HUES6 (cell line): Measurements from ENCODE around the gene TAF12.
"Not testable (repeated sequence)": the region's sequence is repeated elsewhere in the genome, so short reads cannot be mapped to it uniquely, and the experiment has no call there.

Experiments
- H3K27ac ChIP-seq: 2 replicates; pipeline ENCODE4 v1.7.0; 2013; ENCODE audit warnings: low read depth, mild to moderate bottlenecking, low read length, inconsistent platforms
- H3K27me3 ChIP-seq: 2 replicates; pipeline ENCODE4 v1.6.1; 2013; ENCODE audit warnings: low read length; ENCODE audit not compliant: control insufficient read depth, insufficient read depth
- H3K36me3 ChIP-seq: 2 replicates; pipeline ENCODE4 v1.6.1; 2013; ENCODE audit warnings: low read length; ENCODE audit not compliant: control insufficient read depth, insufficient read depth
- H3K4me1 ChIP-seq: 2 replicates; pipeline ENCODE4 v1.6.1; 2013; ENCODE audit warnings: low read length; ENCODE audit not compliant: control insufficient read depth, insufficient read depth
- H3K4me3 ChIP-seq: 2 replicates; pipeline ENCODE4 v1.5.1; 2013; ENCODE audit warnings: low read depth, low read length
- H3K9ac ChIP-seq: one replicate; pipeline ENCODE4 v1.6.1; 2013; ENCODE audit warnings: mild to moderate bottlenecking, low read length
- H3K9me3 ChIP-seq: 2 replicates; pipeline ENCODE4 v1.6.1; 2013; ENCODE audit warnings: low read depth, low read length; ENCODE audit not compliant: control insufficient read depth, insufficient read depth

Gene TAF12

DNA sequence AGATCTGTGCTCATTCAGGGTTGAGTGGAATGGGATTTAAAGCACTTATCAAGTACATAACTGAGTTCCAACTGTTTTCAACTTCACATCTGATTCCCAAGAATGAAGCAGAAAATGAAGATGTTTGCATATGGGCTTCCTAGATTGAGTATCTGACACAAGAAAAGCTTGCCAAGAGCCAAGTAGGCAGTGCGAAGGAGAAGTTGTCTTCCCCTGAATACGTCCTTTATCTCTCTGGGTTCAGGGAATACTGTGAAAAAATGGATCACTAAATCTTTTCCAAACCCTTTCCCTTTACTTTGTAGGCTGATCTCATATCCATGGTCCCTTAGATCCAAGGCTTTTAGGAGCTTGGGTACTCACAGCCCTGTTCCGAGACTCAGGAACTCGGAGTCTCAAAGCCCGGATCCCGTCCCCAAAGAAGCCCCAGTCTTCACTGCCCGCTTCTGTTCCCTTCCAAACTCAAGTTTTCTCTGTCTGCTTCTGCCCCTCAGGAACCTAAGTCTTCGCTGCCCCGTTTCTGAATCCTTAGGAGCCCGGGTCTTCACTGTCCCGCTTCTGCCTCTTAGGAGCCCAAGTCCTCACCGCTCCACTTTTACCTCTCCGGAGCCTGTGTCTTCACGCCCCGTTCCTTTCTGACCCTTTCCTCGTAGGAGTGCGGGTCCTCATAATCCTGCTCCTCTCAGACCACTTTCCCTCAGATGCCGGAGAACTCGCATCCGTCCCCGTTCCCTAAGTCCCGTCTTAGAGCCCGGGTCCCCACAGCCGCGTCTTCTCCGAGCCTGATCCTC lies 616 bp downstream of the TAF12 start:
- H3K36me3 ChIP-seq = no peaks in the 10 kb centered on the region

DNA sequence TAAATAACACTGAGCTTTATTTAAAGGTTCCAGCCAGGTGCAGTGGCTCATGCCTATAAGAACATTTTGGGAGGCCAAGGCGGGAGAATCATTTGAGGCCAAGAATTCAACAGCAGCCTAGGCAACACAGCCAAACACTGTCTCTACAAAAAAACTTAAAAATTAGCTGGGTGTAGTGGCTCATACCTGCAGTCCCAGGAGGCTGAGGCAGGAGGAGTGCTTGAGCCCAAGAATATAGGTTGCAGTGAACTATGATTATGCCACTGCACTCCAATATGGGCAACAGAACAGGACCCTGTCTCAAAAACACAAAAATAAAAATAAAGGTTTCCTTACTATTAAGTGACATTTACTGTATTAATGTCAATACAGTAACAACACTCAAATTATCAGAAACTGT lies 2.1 kb downstream of the TAF12 start:
- H3K27ac ChIP-seq = no peak overlapping the region
- H3K9ac ChIP-seq = no peak overlapping the region
- H3K4me3 ChIP-seq = no peak overlapping the region
- H3K9me3 ChIP-seq = no peaks in the 10 kb centered on the region
- H3K4me1 ChIP-seq = peaks cover 4% of the 10 kb centered on the region; the same call in 1 of the 2 replicates
- H3K36me3 ChIP-seq = no peaks in the 10 kb centered on the region
- H3K27me3 ChIP-seq = no peaks in the 10 kb centered on the region

More for the DNA sequence above, 616 bp downstream of the TAF12 start:
- H3K27ac ChIP-seq = peak overlapping the region; percentile 35; the same call in 1 of the 2 replicates
- peaks cover 4% of the 10 kb centered on the region; the same call in 1 of the 2 replicates for H3K4me1 ChIP-seq
- no peaks in the 10 kb centered on the region for H3K9me3 ChIP-seq
- H3K4me3 ChIP-seq = peak overlapping the region; percentile 90
- H3K27me3 ChIP-seq = no peaks in the 10 kb centered on the region
- peak overlapping the region; percentile 94 for H3K9ac ChIP-seq

DNA sequence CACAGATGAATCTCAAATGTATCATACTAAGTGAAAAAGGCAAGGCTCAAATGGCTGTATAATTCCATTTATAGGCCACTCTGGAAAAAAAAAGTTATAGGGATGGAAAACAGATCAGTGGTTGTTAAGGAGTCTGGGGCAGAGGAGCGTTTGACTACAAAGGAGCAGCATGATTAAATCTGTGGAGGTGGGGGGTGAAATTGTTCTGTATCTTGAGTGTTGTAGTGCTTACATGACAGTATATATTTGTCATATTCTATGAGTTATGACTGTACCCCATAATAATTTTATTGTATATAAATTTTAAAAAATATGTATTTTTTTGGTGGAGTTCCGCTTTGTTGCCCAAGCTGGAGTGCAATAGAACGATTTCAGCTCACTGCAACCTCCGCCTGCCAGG lies 10.3 kb downstream of the TAF12 start:
- Histone ChIP-seq H3K4me3 (no peak overlapping the region), H3K27me3 (no peaks in the 10 kb centered on the region), H3K36me3 (no peaks in the 10 kb centered on the region), H3K9me3 (no peaks in the 10 kb centered on the region), H3K27ac (no peak overlapping the region), H3K4me1 (no peaks in the 10 kb centered on the region), H3K9ac (no peak overlapping the region)

DNA sequence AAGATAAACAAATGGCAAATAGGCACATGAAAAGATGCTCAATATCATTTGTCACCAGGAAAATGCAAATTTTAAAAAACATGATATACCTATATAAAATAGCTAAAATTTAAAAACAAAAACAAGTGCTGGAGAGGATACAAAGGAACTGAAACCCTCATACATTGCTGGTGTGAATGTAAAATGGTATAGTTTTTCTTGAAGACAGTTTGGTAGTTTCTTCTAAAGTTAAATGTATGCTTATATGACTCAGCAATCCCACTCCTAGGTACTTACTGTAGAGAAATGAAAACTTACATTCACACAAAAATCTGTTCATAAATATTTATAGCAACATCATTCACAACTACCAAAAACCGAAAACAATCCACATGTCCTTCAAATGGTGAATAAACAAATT lies 11.2 kb downstream of the TAF12 start:
- H3K27me3 ChIP-seq = no peaks in the 10 kb centered on the region
- H3K36me3 ChIP-seq = no peaks in the 10 kb centered on the region
- no peak overlapping the region for H3K9ac ChIP-seq
- H3K4me3 ChIP-seq = no peak overlapping the region
- no peaks in the 10 kb centered on the region for H3K4me1 ChIP-seq
- no peak overlapping the region for H3K27ac ChIP-seq
- H3K9me3 ChIP-seq = no peaks in the 10 kb centered on the region

DNA sequence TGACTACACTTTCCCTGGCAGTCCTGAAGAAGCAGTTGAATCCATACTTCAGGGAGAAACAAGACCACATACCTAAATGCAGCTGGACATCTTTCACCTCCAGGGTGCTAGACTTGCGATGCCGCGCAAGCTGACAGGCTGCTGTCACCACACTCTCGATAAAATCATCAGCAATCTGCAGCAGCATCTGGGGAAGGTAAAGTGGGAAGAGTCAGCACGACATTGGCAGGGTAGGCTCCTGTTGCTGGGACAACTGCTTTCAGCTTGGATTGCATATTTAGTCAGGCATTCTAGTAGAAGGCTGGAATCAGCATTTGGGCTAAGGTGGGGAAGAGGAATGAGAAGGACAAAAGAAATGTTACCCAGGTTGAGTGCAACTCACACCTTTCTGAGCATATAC lies 29.7 kb downstream of the TAF12 start:
- H3K9ac ChIP-seq = peak overlapping the region; percentile 22
- H3K27ac ChIP-seq = no peak overlapping the region
- H3K4me1 ChIP-seq = no peaks in the 10 kb centered on the region
- H3K9me3 ChIP-seq = no peaks in the 10 kb centered on the region
- H3K36me3 ChIP-seq = peaks cover 59% of the 10 kb centered on the region
- no peaks in the 10 kb centered on the region for H3K27me3 ChIP-seq
- H3K4me3 ChIP-seq = no peak overlapping the region

DNA sequence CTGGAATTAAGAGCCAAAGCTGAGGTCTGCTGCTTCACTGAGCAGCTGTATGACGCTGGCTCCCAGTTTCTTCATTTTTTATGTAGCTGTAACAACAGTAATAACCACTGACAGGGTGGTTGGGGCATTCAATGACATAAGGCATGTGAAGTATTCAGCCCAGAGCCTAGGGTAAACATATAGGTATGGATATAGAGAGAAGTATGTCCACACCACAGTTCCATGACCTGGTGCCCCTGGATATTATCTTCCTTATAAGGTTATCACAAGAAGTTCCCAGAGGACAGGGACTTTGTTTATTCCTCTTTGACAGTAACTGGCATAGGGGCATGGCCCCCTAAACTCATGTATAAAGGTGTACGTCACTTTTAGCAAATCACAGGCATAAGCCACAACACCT lies 36.1 kb downstream of the TAF12 start:
- Histone ChIP-seq H3K4me3 (no peak overlapping the region), H3K9me3 (no peaks in the 10 kb centered on the region), H3K4me1 (peaks cover 5% of the 10 kb centered on the region; the same call in 1 of the 2 replicates), H3K9ac (no peak overlapping the region), H3K27me3 (no peaks in the 10 kb centered on the region), H3K27ac (no peak overlapping the region), H3K36me3 (peaks cover 65% of the 10 kb centered on the region)

DNA sequence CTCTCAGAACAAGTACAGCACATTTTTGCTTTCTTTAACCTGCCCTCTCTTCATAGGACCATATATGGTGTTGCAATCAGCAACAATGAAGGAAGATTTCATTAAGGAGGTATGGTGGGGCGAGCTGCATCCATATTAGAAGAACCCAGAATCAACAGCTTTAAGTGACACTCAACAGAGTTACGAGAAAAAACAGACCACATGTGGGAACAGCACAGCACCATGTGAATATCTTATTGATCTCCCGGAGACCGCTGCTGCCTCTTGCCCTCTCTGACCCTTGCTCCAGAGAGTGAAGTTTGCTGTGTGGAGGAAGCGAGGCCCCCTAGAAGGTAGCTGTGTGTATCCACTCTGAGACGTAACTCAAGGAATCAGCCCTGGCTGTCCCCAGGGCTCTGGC lies 37.9 kb downstream of the TAF12 start:
- Histone ChIP-seq H3K9ac (no peak overlapping the region), H3K4me3 (no peak overlapping the region), H3K27me3 (no peaks in the 10 kb centered on the region), H3K9me3 (no peaks in the 10 kb centered on the region), H3K4me1 (peaks cover 5% of the 10 kb centered on the region; the same call in 1 of the 2 replicates), H3K36me3 (peaks cover 50% of the 10 kb centered on the region), H3K27ac (no peak overlapping the region)

DNA sequence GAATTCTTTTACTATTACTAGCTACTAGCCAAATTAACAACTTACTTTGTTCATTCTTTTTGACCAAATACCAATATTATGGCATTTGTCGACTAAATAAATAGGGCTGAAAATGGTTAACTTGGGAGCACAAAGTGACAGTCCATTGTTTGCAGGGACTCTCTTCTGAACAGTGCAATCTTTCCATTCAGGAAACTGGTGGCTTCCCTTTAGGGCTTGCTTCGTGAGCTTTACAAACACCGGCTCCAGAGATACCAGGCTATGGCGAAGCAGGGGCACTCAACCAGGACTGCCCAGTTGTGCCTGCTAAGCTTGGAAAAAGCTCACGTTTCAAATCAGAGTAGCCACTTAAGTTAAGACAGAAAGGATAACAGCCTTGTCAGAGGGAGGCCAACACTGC lies 38.5 kb downstream of the TAF12 start:
- peaks cover 45% of the 10 kb centered on the region for H3K36me3 ChIP-seq
- H3K4me1 ChIP-seq = peaks cover 5% of the 10 kb centered on the region; the same call in 1 of the 2 replicates

DNA sequence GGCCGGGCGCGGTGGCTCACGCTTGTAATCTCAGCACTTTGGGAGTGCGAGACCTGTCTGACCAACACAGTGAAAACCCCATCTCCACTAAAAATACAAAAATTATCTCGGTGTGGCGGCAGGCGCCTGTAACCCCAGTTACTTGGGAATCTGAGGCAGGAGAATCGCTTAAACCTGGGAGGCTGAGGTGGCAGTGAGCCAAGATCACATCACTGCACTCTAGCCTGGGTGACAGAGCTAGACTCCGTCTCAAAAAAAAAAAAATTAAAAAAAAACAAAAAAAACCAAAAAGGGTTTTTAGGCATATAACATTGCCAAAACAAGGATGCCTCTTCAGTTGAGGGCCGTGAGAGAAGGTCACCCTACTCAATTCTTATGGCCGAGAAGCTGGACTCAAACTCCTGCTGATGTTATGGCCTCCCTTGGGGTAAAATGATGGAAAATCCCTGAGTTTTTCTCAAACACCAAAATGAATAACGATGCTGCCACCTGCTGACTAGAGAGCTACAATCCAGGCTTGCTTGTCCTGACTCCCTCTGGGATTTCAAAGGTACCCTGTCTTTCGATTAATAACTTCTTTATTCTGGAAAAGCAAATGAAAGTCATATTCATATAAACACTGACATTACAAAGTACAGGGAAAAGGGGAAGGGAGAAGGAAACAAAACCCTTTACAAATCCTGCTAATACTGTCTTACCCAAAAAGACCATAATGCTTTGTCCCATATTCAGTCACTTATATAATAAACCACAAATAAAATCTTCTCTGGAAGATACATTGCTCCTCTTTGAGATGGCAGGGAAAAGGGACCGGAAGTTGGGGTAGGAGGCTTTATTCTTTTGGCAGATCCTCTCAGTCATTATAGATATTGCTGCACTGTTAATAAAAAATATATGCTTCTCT lies 40.1 kb downstream of the TAF12 start:
- H3K9me3 ChIP-seq = no peaks in the 10 kb centered on the region
- no peak overlapping the region for H3K9ac ChIP-seq
- peaks cover 45% of the 10 kb centered on the region for H3K36me3 ChIP-seq
- H3K27me3 ChIP-seq = no peaks in the 10 kb centered on the region
- peaks cover 9% of the 10 kb centered on the region; the same call in 1 of the 2 replicates for H3K4me1 ChIP-seq
- no peak overlapping the region for H3K4me3 ChIP-seq
- H3K27ac ChIP-seq = peak overlapping the region; percentile 7; the same call in 1 of the 2 replicates

More for the DNA sequence above, 38.5 kb downstream of the TAF12 start:
- Histone ChIP-seq H3K9ac (no peak overlapping the region), H3K27me3 (no peaks in the 10 kb centered on the region), H3K9me3 (no peaks in the 10 kb centered on the region), H3K27ac (no peak overlapping the region), H3K4me3 (no peak overlapping the region)

DNA sequence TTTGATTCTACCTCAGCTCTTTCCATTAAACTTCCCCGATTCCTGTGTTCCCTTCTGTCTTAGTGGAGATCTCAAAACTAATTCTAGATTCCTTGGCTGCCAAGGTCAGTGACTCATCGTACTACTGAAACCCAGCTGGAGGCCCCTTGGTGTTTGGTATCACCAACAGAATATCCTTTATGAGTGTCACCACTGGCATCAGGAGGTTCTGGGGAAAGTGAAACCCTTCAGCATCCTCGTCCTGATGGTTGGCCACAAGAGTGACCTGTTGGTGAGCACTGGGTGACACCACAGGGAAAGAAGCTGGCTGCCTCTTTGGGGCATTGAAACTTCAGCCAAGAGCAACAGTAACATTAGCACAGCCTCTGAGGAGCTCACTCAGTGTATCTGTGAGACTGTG lies 41.2 kb downstream of the TAF12 start:
- Histone ChIP-seq H3K27ac (no peak overlapping the region; the same call in 1 of the 2 replicates), H3K27me3 (no peaks in the 10 kb centered on the region), H3K9ac (no peak overlapping the region), H3K9me3 (no peaks in the 10 kb centered on the region), H3K4me1 (peaks cover 9% of the 10 kb centered on the region; the same call in 1 of the 2 replicates), H3K4me3 (no peak overlapping the region), H3K36me3 (peaks cover 36% of the 10 kb centered on the region)

DNA sequence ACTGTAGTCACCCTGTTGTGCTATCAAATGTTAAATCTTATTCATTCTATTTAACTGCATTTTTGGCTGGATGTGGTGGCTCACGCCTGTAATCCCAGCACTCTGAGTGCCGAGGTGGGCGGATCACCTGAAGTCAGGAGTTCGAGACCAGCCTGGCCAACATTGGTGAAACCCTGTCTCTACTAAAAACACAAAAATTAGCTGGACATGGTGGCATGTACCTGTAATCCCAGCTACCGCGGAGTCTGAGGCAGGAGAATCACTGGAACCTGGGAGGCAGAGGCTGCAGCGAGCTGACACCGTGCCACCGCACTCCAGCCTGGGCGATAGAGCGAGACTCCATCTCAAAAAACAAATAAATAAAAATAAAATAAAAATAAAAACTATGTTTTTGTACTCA lies 46.6 kb downstream of the TAF12 start:
- H3K27me3 ChIP-seq, H3K9me3 ChIP-seq, H3K4me3 ChIP-seq, H3K9ac ChIP-seq, H3K27ac ChIP-seq, H3K36me3 ChIP-seq: not testable (repeated sequence)
- peaks cover 26% of the 10 kb centered on the region for H3K4me1 ChIP-seq
